IMR-90 (cell line): Measurements from ENCODE around the gene SRCAP. TPM values are rescaled to one million over a fixed set of nuclear protein-coding genes. Genes with fewer than 3 reads are reported as not detected.

ENCODE experiments used
- ATAC-seq: fragments of 200-7000 bp; cut with Tn5 transposase; 2 replicates; pipeline ENCODE4 v1.9.1; 2020; ENCODE audit warnings: low read depth, mild to moderate bottlenecking, moderate library complexity
- BruUV-seq: library from RNA; stranded (reverse); fragments of 400-500 nt; replicated peaks from 2 replicates; lab custom pipeline; 2021; lab: Mats Ljungman, UMichigan
- CTCF ChIA-PET: fragments of 300-600 bp; formaldehyde crosslinking; extraction: SDS; loops from one replicate; lab custom pipeline; 2021; ENCODE audit warnings: antibody characterized with exemption; lab: Yijun Ruan, JAX
- POLR2A ChIA-PET: fragments of 300-600 bp; sonication (Branson Sonifier 250); formaldehyde crosslinking; loops from one replicate; lab custom pipeline; 2022; ENCODE audit warnings: antibody characterized with exemption; ENCODE audit not compliant: unreplicated experiment; lab: Charles Lee
- DNase-seq: peaks from one replicate; pipeline ENCODE4 v3.0.0; 2013
- H2AFZ ChIP-seq: replicated peaks from 2 replicates; pipeline ENCODE3; 2013; ENCODE audit warnings: low read length, mild to moderate bottlenecking; ENCODE audit not compliant: poor library complexity
- H2AK5ac ChIP-seq: 2 replicates; pipeline ENCODE4 v1.6.1; 2013; ENCODE audit warnings: low read depth, low read length, inconsistent platforms
- H2AK9ac ChIP-seq: replicated peaks from 2 replicates; pipeline ENCODE3; 2013; ENCODE audit warnings: mild to moderate bottlenecking, low read depth, low read length, moderate library complexity; ENCODE audit not compliant: poor library complexity
- H2BK120ac ChIP-seq: 2 replicates; pipeline ENCODE4 v1.6.1; 2013; ENCODE audit warnings: low read depth, low read length, inconsistent platforms
- H2BK15ac ChIP-seq: 3 replicates; pipeline ENCODE4 v1.6.1; 2013; ENCODE audit warnings: low read depth, low read length, inconsistent platforms
- H2BK20ac ChIP-seq: 2 replicates; pipeline ENCODE4 v1.6.1; 2013; ENCODE audit warnings: low read depth, mild to moderate bottlenecking, inconsistent platforms, low read length, moderate library complexity
- H2BK5ac ChIP-seq: 2 replicates; pipeline ENCODE4 v1.6.1; 2013; ENCODE audit warnings: mild to moderate bottlenecking, low read depth, low read length, inconsistent platforms; ENCODE audit not compliant: poor library complexity, severe bottlenecking
- H3K14ac ChIP-seq: replicated peaks from 2 replicates; pipeline ENCODE4 v1.6.1; 2013; ENCODE audit warnings: low read depth, low read length, inconsistent platforms
- H3K18ac ChIP-seq: 2 replicates; pipeline ENCODE4 v1.6.1; 2013; ENCODE audit warnings: low read depth, low read length, control low read depth
- H3K23ac ChIP-seq: 2 replicates; pipeline ENCODE4 v1.6.1; 2013; ENCODE audit warnings: low read depth, low read length, inconsistent platforms
- H3K27ac ChIP-seq: 2 replicates; pipeline ENCODE4 v1.5.1; 2013; ENCODE audit warnings: mild to moderate bottlenecking, control low read depth, low read length; ENCODE audit not compliant: insufficient read depth
- H3K27me3 ChIP-seq: 2 replicates; pipeline ENCODE4 v1.6.1; 2013; ENCODE audit warnings: low read length; ENCODE audit not compliant: control insufficient read depth, insufficient read depth
- H3K36me3 ChIP-seq: 2 replicates; pipeline ENCODE4 v1.6.1; 2013; ENCODE audit warnings: low read length, mixed read lengths; ENCODE audit not compliant: control insufficient read depth, insufficient read depth
- H3K4ac ChIP-seq: 2 replicates; pipeline ENCODE4 v1.6.1; 2013; ENCODE audit warnings: low read depth, low read length, inconsistent platforms
- H3K4me1 ChIP-seq: 2 replicates; pipeline ENCODE4 v1.6.1; 2013; ENCODE audit warnings: low read length, mixed read lengths; ENCODE audit not compliant: control insufficient read depth, insufficient read depth
- H3K4me2 ChIP-seq: 2 replicates; pipeline ENCODE4 v1.6.1; 2013; ENCODE audit warnings: low read depth, mild to moderate bottlenecking, control low read depth, low read length, moderate library complexity
- H3K4me3 ChIP-seq: 2 replicates; pipeline ENCODE4 v1.5.1; 2013; ENCODE audit warnings: low read depth, mild to moderate bottlenecking, control low read depth, low read length, moderate library complexity; ENCODE audit not compliant: insufficient read depth
- H3K56ac ChIP-seq: 2 replicates; pipeline ENCODE4 v1.6.1; 2013; ENCODE audit warnings: low read length, inconsistent platforms; ENCODE audit not compliant: insufficient read depth; ENCODE audit errors: extremely low read depth
- H3K79me1 ChIP-seq, 2 experiments: 2 replicates each; pipeline ENCODE4 v1.6.1; 2013; ENCODE audit warnings: low read length in 2 of 2, inconsistent platforms in 1 of 2, low read depth in 1 of 2
- H3K9ac ChIP-seq: 2 replicates; pipeline ENCODE4 v1.6.1; 2013; ENCODE audit warnings: low read depth, low read length, control low read depth
- H3K9me1 ChIP-seq: 2 replicates; pipeline ENCODE4 v1.6.1; 2013; ENCODE audit warnings: low read length, inconsistent platforms; ENCODE audit not compliant: insufficient read depth
- H3K9me3 ChIP-seq: 2 replicates; pipeline ENCODE4 v1.6.1; 2013; ENCODE audit warnings: low read length; ENCODE audit not compliant: control insufficient read depth, insufficient read depth
- H4K20me1 ChIP-seq: 2 replicates; pipeline ENCODE4 v1.6.1; 2013; ENCODE audit warnings: low read length, inconsistent platforms; ENCODE audit not compliant: insufficient read depth
- H4K5ac ChIP-seq: 2 replicates; pipeline ENCODE4 v1.6.1; 2013; ENCODE audit warnings: mild to moderate bottlenecking, low read depth, low read length, control low read depth
- H4K8ac ChIP-seq, 2 experiments: 2 replicates each; pipeline ENCODE4 v1.6.1; 2013; ENCODE audit warnings: low read depth in 2 of 2, low read length in 2 of 2, control low read depth in 1 of 2, inconsistent platforms in 1 of 2
- H4K91ac ChIP-seq: 2 replicates; pipeline ENCODE4 v1.6.1; 2013; ENCODE audit warnings: low read depth, low read length, inconsistent platforms; ENCODE audit not compliant: insufficient read depth
- BHLHE40 ChIP-seq: fragments of 150-350 bp; IDR thresholded peaks from 2 replicates; pipeline ENCODE4 v1.6.1; 2016; ENCODE audit warnings: mild to moderate bottlenecking, low read depth, low read length
- CEBPB ChIP-seq: IDR thresholded peaks from 2 replicates; pipeline ENCODE4 v1.6.1; 2012; ENCODE audit warnings: low read depth, low read length, improper control_type of control experiment
- MAFK ChIP-seq: IDR thresholded peaks from 2 replicates; pipeline ENCODE4 v1.6.1; 2012; ENCODE audit warnings: low read depth, low read length, improper control_type of control experiment
- MAZ ChIP-seq: IDR thresholded peaks from 2 replicates; pipeline ENCODE4 v1.6.1; 2012; ENCODE audit warnings: low read depth, mild to moderate bottlenecking, low read length, improper control_type of control experiment, moderate library complexity, borderline replicate concordance
- NFE2L2 ChIP-seq: fragments of 150-350 bp; IDR thresholded peaks from 2 replicates; pipeline ENCODE4 v1.6.1; 2016; ENCODE audit warnings: low read depth, mild to moderate bottlenecking, low read length
- POLR2A ChIP-seq: IDR thresholded peaks from 2 replicates; pipeline ENCODE4 v1.6.1; 2012; ENCODE audit warnings: mild to moderate bottlenecking, low read depth, low read length
- WGBS, 2 experiments: methylation state at CpG; one replicate each; pipeline versions ENCODE4 v1.1.5 to v1.1.7; 2013; ENCODE audit warnings: missing lambda C conversion rate in 2 of 2; ENCODE audit not compliant: insufficient read length in 1 of 2; ENCODE audit errors: extremely low coverage in 2 of 2; 5-methylcytosine and 5-hydroxymethylcytosine counted together
- dilution Hi-C: fragments of 300-500 bp; cut with HindIII; formaldehyde crosslinking; loops from one replicate; pipeline ENCODE4 v1.14.3; 2018; ENCODE audit warnings: low sequenced_read_pairs; ENCODE audit not compliant: unreplicated experiment
- in situ Hi-C: fragments of 300-500 bp; cut with MboI; formaldehyde crosslinking; loops from 3 replicates; pipeline ENCODE4 v1.14.3; 2019; ENCODE audit warnings: low sequenced_read_pairs, inconsistent platforms, mixed read lengths
- intact Hi-C: fragments of 100-400 bp; cut with micrococcal nuclease; formaldehyde crosslinking; loops from 2 replicates; pipeline ENCODE4 v1.10.0; 2022
- polyA plus RNA-seq, 3 experiments: library from polyadenylated mRNA; depleted of rRNA; stranded (reverse); fragments of >200 nt; gene quantifications; 2 replicates each; pipeline ENCODE4 v1.2.3, GENCODE V29; 2012; ENCODE audit warnings: low replicate concordance in 1 of 3
- total RNA-seq: library from RNA; depleted of rRNA; stranded (reverse); fragments of >200 nt; gene quantifications from 2 replicates; pipeline ENCODE4 v1.2.3, GENCODE V29; 2012
- TF ChIP-seq, protein P1 (sequence below): conservative IDR thresholded peaks from 2 replicates; pipeline ENCODE4 v1.5.1; 2012; ENCODE audit warnings: mild to moderate bottlenecking, low read depth, low read length, improper control_type of control experiment
- TF ChIP-seq, protein P2 (sequence below): fragments of 150-350 bp; IDR thresholded peaks from 2 replicates; pipeline ENCODE4 v1.6.1; 2016; ENCODE audit warnings: low read depth, mild to moderate bottlenecking, low read length, moderate library complexity, borderline replicate concordance

Gene SRCAP
- total and polyA plus RNA-seq, 2 of the 4 experiments (the other 2 are of a cell fraction) = 4.5 to 8.2 TPM

DNA sequence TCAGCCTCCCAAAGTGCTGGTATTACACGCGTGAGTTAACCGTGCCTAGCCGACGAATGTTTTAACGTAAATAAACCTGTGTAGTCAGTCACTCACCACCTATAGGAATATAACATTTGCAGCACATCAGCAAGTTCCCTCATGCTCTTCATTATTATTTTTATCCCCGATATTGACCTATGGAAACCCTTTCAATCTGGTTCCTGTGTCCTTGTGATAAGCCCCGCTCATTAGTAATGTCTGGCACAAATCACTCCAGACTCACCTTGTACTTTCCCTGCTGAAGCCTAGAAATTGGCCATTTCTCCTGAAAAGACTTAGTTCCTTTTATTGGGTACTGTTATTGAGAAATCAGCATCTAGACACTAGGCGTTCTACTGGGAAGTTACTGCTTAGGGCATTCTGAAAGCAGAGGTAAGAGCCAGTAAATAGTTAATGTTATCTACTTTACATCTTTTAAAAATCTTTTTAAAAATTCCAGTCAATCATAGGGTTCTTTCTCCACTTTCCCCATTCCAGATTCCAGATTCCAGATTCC is 47.7 kb downstream of the SRCAP start:
- Histone ChIP-seq H3K4me3 (no peak overlapping the region), H3K9ac (no peak overlapping the region), H3K27me3 (no peaks in the 10 kb centered on the region), H3K9me3 (no peaks in the 10 kb centered on the region), H2AFZ (no peak overlapping the region), H3K23ac (no peak overlapping the region), H2AK5ac (0 out of 2 replicates have a peak overlapping the region, but pooled peaks have one; percentile 4), H2BK5ac (no peak overlapping the region), H2BK15ac (no peak overlapping the region), H3K18ac (no peak overlapping the region), H3K9me1 (peaks cover 17% of the 10 kb centered on the region), H4K8ac (no peak overlapping the region), H2BK120ac (no peak overlapping the region), H3K79me1 (peaks cover 30 to 46% of the 10 kb centered on the region in 2 experiments), H4K5ac (no peak overlapping the region), H3K4me2 (no peak overlapping the region), H2AK9ac (no peak overlapping the region), H3K36me3 (peaks cover 20% of the 10 kb centered on the region), H3K56ac (no peak overlapping the region; the same call in 1 of the 2 replicates), H4K20me1 (peaks cover 2% of the 10 kb centered on the region; the same call in 1 of the 2 replicates), H3K27ac (no peak overlapping the region), H4K91ac (no peak overlapping the region), H3K14ac (no peak overlapping the region), H3K4ac (no peak overlapping the region), H2BK20ac (no peak overlapping the region), H3K4me1 (peaks cover under 1% of the 10 kb centered on the region; the same call in 1 of the 2 replicates)
- TF ChIP-seq NFE2L2 (no peak), MAZ (no peak), POLR2A (no peak), CEBPB (no peak), BHLHE40 (no peak), MAFK (no peak)
- TF ChIP-seq, protein P1, sequence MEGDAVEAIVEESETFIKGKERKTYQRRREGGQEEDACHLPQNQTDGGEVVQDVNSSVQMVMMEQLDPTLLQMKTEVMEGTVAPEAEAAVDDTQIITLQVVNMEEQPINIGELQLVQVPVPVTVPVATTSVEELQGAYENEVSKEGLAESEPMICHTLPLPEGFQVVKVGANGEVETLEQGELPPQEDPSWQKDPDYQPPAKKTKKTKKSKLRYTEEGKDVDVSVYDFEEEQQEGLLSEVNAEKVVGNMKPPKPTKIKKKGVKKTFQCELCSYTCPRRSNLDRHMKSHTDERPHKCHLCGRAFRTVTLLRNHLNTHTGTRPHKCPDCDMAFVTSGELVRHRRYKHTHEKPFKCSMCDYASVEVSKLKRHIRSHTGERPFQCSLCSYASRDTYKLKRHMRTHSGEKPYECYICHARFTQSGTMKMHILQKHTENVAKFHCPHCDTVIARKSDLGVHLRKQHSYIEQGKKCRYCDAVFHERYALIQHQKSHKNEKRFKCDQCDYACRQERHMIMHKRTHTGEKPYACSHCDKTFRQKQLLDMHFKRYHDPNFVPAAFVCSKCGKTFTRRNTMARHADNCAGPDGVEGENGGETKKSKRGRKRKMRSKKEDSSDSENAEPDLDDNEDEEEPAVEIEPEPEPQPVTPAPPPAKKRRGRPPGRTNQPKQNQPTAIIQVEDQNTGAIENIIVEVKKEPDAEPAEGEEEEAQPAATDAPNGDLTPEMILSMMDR = no peak
- TF ChIP-seq, protein P2, sequence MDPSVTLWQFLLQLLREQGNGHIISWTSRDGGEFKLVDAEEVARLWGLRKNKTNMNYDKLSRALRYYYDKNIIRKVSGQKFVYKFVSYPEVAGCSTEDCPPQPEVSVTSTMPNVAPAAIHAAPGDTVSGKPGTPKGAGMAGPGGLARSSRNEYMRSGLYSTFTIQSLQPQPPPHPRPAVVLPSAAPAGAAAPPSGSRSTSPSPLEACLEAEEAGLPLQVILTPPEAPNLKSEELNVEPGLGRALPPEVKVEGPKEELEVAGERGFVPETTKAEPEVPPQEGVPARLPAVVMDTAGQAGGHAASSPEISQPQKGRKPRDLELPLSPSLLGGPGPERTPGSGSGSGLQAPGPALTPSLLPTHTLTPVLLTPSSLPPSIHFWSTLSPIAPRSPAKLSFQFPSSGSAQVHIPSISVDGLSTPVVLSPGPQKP = no peak
- in situ Hi-C loops = no loop called here
- dilution Hi-C loops = no loop called here
- DNase-seq (no peak), ATAC-seq (no peak)
- ChIA-PET POLR2A (no interaction called here), CTCF (no interaction called here)
- BruUV-seq = no TSS peak
- WGBS, 2 experiments = 89% methylated on average over 3 of the region's 9 CpGs; no CpG with 5 or more reads in 1 of the 2 experiments
- intact Hi-C loops = no loop called here
